Measurements from ENCODE around the gene DNAJC10. TPM values are rescaled to one million over a fixed set of nuclear protein-coding genes. Genes with fewer than 3 reads are reported as not detected.
"Not testable (repeated sequence)": the region's sequence is repeated elsewhere in the genome, so short reads cannot be mapped to it uniquely, and the experiment has no call there.

DNAJC10 gene
- total RNA-seq, 2 donors from 2014 or later = 72.0 to 75.6 TPM

- Histone ChIP-seq H3K9me3 (no peaks in the 10 kb centered on the region), H3K27me3 (replicated peaks; ENCODE audit: insufficient read depth) (no peaks in the 10 kb centered on the region), H3K4me3 (peak overlapping the region; percentile 91), H3K27ac (peak overlapping the region; percentile 77 to 84), H3K36me3 (no peaks in the 10 kb centered on the region), H3K4me1 (ENCODE audit: control insufficient read depth in 1 of 2, low read depth in 2 of 2) (peaks cover 16 to 27% of the 10 kb centered on the region in 2 donors)
- TF ChIP-seq CTCF (IDR thresholded peaks at IDR 0.05) = no peak
- DNase-seq (ENCODE audit: low spot score) (no peak), ATAC-seq (ENCODE audit: insufficient number of reproducible peaks, low FRiP score, low read depth) (peak; percentile 18)
Measured at GRCh38 chr2:182715121-182715891, 751 bp upstream of the DNAJC10 start.

DNA sequence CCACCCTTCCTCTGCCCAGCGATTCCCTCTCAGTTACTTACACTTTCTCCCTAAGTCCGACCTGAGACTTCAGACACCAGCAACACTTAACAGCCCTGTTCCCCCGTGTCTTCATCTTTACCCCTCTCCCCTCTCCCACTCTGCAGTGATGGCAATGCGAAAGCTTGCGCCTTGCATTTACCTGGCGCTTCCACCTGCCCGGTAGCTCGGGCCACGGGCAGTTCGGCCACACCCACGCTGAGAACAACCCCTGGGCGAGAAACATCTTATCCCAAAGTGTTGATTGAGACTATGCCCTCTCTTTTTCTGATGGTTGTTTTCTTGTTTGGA is 558 bp downstream of the DNAJC10 start:
- Histone ChIP-seq H3K4me1 (ENCODE audit: control insufficient read depth in 1 of 2, low read depth in 2 of 2) (peaks cover 16 to 27% of the 10 kb centered on the region in 2 donors), H3K36me3 (no peaks in the 10 kb centered on the region), H3K27me3 (replicated peaks; ENCODE audit: insufficient read depth) (no peaks in the 10 kb centered on the region), H3K4me3 (peak overlapping the region; percentile 91), H3K9me3 (no peaks in the 10 kb centered on the region), H3K27ac (peak overlapping the region; percentile 77 to 84)
- DNase-seq (ENCODE audit: low spot score) (no peak), ATAC-seq (ENCODE audit: insufficient number of reproducible peaks, low FRiP score, low read depth) (no peak)
- TF ChIP-seq CTCF (IDR thresholded peaks at IDR 0.05) = no peak

DNA sequence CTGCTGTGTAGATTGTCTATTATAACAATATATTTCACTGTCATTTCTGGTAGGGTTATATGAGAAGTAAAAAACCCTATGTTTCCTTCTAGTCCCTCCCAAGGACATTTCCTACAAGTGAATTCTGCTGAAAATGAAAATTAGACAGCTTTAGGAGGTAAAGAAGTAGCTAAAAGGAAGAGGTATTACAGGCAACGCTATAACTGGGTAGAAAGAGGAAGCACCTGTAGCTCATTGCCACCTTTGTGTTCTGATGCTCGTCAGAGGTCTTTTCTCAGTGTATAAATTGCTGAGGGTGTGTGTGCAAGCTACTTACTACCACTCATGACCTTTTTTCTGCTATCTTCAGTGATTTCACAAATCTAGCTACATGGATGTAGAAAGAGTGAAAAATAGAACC is 1.4 kb downstream of the DNAJC10 start:
- H3K9me3 ChIP-seq = no peaks in the 10 kb centered on the region
- no peaks in the 10 kb centered on the region for H3K27me3 ChIP-seq (replicated peaks; ENCODE audit: insufficient read depth)
- peak overlapping the region; percentile 91 for H3K4me3 ChIP-seq
- peak overlapping the region; percentile 77 to 84 for H3K27ac ChIP-seq
- no peaks in the 10 kb centered on the region for H3K36me3 ChIP-seq
- no peak for TF ChIP-seq CTCF (IDR thresholded peaks at IDR 0.05)
- ATAC-seq (ENCODE audit: insufficient number of reproducible peaks, low FRiP score, low read depth) = no peak
- no peak for DNase-seq (ENCODE audit: low spot score)
- peaks cover 16 to 27% of the 10 kb centered on the region in 2 donors for H3K4me1 ChIP-seq (ENCODE audit: control insufficient read depth in 1 of 2, low read depth in 2 of 2)

- peak overlapping the region; percentile 91 for H3K4me3 ChIP-seq
- no peak for TF ChIP-seq CTCF (IDR thresholded peaks at IDR 0.05)
- H3K4me1 ChIP-seq (ENCODE audit: control insufficient read depth in 1 of 2, low read depth in 2 of 2) = peaks cover 16 to 27% of the 10 kb centered on the region in 2 donors
- H3K36me3 ChIP-seq = no peaks in the 10 kb centered on the region
- H3K27me3 ChIP-seq (replicated peaks; ENCODE audit: insufficient read depth) = no peaks in the 10 kb centered on the region
- peak overlapping the region; percentile 77 to 84 for H3K27ac ChIP-seq
- DNase-seq (ENCODE audit: low spot score) = no peak
- no peak for ATAC-seq (ENCODE audit: insufficient number of reproducible peaks, low FRiP score, low read depth)
- H3K9me3 ChIP-seq = no peaks in the 10 kb centered on the region
Measured at GRCh38 chr2:182717816-182718215, 1.8 kb downstream of the DNAJC10 start.

DNA sequence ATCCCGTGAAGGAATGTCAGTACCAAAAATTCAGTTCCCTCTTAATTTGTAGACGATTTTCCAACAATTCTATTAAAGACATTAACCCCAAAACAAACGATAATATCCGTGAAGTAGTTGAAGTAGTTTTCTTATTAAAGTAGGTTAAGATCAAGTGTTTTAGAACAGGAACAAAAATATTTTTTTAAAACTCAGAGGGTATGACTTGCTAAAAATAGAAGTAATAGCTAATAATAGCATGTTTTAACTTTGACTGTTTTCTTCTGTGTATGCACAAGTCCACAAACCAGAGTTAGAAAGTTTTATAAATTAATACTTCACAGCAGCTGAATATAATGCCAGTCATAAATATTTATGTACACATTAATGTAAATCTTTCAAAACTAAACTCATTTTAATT is 2.4 kb downstream of the DNAJC10 start:
- Histone ChIP-seq H3K4me3 (peak overlapping the region; percentile 91), H3K36me3 (no peaks in the 10 kb centered on the region), H3K4me1 (ENCODE audit: control insufficient read depth in 1 of 2, low read depth in 2 of 2) (peaks cover 16 to 27% of the 10 kb centered on the region in 2 donors), H3K27me3 (replicated peaks; ENCODE audit: insufficient read depth) (no peaks in the 10 kb centered on the region), H3K9me3 (no peaks in the 10 kb centered on the region), H3K27ac (peak overlapping the region in 1 of 2 donors; percentile 84)
- no peak for DNase-seq (ENCODE audit: low spot score)
- TF ChIP-seq CTCF (IDR thresholded peaks at IDR 0.05) = no peak
- ATAC-seq (ENCODE audit: insufficient number of reproducible peaks, low FRiP score, low read depth) = no peak

GRCh38 chr2:182719116-182719515 is 3.1 kb downstream of the DNAJC10 start:
- not testable (repeated sequence) for DNase-seq (ENCODE audit: low spot score); H3K27me3 ChIP-seq (replicated peaks; ENCODE audit: insufficient read depth); H3K4me3 ChIP-seq; H3K9me3 ChIP-seq; ATAC-seq (ENCODE audit: insufficient number of reproducible peaks, low FRiP score, low read depth); H3K36me3 ChIP-seq; H3K27ac ChIP-seq
- peaks cover 16 to 27% of the 10 kb centered on the region in 2 donors for H3K4me1 ChIP-seq (ENCODE audit: control insufficient read depth in 1 of 2, low read depth in 2 of 2)

Measured in thoracic aorta (tissue), 2 donors.